NCI-H2081 (cell line): ENCODE measurements around the gene PRDM9.
"Not testable (repeated sequence)": the region's sequence is repeated elsewhere in the genome, so short reads cannot be mapped to it uniquely, and the experiment has no call there.

Experiments used
- DNase-seq, 2 experiments: peaks; one replicate each; lab custom pipeline; 2025; lab: John Stamatoyannopoulos, UW

PRDM9 gene

DNA sequence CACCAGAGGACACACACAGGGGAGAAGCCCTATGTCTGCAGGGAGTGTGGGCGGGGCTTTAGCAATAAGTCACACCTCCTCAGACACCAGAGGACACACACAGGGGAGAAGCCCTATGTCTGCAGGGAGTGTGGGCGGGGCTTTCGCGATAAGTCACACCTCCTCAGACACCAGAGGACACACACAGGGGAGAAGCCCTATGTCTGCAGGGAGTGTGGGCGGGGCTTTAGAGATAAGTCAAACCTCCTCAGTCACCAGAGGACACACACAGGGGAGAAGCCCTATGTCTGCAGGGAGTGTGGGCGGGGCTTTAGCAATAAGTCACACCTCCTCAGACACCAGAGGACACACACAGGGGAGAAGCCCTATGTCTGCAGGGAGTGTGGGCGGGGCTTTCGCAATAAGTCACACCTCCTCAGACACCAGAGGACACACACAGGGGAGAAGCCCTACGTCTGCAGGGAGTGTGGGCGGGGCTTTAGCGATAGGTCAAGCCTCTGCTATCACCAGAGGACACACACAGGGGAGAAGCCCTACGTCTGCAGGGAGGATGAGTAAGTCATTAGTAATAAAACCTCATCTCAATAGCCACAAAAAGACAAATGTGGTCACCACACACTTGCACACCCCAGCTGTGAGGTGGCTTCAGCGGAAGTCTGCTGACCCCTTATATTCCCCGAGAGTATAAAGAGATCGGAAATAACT lies 20.0 kb downstream of the PRDM9 start:
- DNase-seq, result not testable (repeated sequence)

DNA sequence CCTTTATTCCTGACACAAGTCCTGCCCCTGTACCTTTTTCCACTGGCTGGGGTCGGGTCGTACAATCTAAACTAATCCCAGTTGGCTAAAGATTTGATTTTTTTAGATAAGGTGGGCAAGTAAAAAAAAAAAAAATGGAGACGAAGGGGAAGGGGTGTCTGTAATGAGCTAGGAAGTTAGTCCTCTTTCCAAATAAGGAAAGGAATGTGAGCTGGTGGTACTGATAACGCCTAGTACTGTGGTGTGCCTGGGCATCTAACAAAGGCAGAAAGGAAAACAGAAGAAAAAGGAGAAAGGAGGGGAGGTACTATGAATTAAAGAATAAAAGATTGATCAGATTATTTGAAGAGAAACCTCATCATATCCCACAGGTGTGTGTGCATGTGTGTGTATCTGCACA lies 21.3 kb downstream of the PRDM9 start:
- no peak for DNase-seq

DNA sequence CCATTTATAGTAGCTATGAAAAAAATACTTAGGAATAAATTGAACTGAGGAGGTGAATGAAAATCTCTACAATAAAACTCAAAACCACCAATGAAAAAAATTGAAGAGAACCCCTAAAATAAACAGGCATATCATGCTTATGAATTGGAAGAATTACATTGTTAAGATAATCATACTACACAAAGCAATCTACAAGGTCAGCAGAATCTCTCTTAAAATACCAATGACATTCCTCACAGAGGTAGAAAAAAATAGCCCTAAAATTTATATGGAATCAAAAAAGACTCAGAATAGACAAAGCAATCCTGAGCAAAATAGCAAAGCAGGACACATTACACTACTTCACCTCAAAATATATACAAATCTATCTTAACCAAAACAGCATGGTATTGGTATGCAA lies 23.2 kb downstream of the PRDM9 start:
- DNase-seq, result no peak

DNA sequence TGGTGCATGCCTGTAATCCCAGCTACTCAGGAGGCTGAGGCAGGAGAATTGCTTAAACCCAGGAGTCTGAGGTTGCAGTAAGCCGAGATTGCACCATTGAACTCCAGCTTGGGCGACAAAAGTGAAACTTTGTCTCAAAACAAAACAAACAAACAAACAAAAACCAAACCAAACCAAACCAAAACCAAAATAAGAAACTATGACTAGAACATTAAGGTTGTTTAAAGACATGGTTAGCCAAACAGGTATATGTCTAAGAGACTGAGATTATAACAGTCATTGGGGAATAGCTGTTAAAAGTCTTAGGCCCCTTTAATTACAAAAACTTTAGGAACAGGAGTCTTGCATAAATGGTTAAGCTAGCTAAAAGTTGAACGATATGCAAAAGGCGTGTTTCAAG lies 63.6 kb downstream of the PRDM9 start:
- no peak for DNase-seq
